Upper lobe of left lung (tissue), 4 donors: ENCODE results near the gene BNIP2.

Experiments
- POLR2A ChIP-seq, 4 donors: fragments of 450-650 bp; IDR thresholded peaks; one replicate each; pipeline ENCODE4 v1.5.1; 2016 to 2017; ENCODE audit warnings: antibody characterized with exemption in 4 of 4, mild to moderate bottlenecking in 2 of 4
- POLR2AphosphoS5 ChIP-seq, 2 donors: sonication (generic); formaldehyde crosslinking; IDR thresholded peaks; one replicate each; pipeline ENCODE4 v1.5.1; 2017; ENCODE audit warnings: antibody characterized with exemption in 2 of 2
- TF ChIP-seq, protein P1 (sequence below), 6 experiments: fragments of 450-650 bp in 4 of 6; fragments of 200-600 bp in 2 of 6; sonication (generic) in 2 of 6; IDR thresholded peaks; one replicate each; pipeline ENCODE4 v1.5.1; 2016 to 2019; ENCODE audit warnings: antibody characterized with exemption in 6 of 6

DNA sequence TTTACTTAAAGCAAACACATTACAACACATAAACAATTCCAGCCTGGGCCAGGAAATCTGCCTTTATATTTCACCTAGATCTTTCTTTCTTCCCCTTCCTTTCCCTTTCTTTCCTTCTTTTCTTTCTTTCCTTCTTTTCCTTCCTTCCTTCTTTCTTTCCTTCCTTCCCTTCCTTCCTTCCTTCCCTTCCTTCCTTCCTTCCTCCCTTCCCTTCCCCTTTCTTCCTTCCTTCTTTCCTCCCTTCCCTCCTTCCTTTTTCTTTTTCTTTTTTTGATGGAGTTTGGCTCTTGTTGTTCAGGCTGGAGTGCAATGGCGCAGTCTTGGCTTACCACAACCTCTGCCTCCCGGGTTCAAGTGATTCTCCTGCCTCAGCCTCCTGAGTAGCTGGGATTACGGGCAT, 24.1 kb upstream of the BNIP2 start:
- TF ChIP-seq, protein P1, sequence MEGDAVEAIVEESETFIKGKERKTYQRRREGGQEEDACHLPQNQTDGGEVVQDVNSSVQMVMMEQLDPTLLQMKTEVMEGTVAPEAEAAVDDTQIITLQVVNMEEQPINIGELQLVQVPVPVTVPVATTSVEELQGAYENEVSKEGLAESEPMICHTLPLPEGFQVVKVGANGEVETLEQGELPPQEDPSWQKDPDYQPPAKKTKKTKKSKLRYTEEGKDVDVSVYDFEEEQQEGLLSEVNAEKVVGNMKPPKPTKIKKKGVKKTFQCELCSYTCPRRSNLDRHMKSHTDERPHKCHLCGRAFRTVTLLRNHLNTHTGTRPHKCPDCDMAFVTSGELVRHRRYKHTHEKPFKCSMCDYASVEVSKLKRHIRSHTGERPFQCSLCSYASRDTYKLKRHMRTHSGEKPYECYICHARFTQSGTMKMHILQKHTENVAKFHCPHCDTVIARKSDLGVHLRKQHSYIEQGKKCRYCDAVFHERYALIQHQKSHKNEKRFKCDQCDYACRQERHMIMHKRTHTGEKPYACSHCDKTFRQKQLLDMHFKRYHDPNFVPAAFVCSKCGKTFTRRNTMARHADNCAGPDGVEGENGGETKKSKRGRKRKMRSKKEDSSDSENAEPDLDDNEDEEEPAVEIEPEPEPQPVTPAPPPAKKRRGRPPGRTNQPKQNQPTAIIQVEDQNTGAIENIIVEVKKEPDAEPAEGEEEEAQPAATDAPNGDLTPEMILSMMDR (IDR thresholded peaks at IDR 0.05), result no peak
- no peak for TF ChIP-seq POLR2AphosphoS5 (IDR thresholded peaks at IDR 0.05)
- TF ChIP-seq POLR2A (IDR thresholded peaks at IDR 0.05), result no peak
